ENCODE results near the gene SPATA31C1.

DNA sequence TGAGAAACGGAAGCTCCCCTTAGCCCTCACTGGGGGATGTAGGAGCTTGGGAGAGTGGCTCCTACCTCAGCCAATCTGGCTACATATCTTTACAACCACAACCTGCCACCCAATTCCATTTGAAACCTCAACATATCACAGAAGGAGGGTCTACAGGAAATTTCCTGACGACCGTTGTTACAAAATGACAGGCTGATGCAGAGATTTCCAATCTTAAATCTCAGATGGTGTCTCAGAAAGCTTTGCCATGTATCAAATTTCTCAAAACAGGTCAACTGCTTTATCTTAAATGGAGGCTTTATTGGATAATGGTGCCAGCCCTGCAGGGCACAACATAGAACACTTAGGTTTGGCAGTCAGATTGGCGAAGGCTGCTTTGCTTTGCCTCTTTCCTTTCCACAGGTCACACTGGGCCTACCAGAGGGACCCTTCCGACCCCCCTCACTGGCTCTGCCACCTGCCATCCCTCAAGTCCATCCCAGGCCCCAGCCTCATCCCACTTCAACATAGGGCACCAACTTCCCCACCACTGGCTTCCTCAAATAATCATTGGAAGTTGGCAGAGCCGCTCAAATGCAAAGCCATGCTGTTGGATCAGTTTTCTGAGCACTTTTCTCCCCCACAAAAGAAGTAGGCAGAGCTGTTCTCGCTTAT is 46.2 kb upstream of the SPATA31C1 start:
- TF ChIP-seq, protein P1, sequence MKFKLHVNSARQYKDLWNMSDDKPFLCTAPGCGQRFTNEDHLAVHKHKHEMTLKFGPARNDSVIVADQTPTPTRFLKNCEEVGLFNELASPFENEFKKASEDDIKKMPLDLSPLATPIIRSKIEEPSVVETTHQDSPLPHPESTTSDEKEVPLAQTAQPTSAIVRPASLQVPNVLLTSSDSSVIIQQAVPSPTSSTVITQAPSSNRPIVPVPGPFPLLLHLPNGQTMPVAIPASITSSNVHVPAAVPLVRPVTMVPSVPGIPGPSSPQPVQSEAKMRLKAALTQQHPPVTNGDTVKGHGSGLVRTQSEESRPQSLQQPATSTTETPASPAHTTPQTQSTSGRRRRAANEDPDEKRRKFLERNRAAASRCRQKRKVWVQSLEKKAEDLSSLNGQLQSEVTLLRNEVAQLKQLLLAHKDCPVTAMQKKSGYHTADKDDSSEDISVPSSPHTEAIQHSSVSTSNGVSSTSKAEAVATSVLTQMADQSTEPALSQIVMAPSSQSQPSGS (CRISPR knock-in tag; IDR thresholded peaks at IDR 0.05; ENCODE audit: borderline replicate concordance, low read depth): no peak
- no peak for TF ChIP-seq ZNF232 (CRISPR knock-in tag; IDR thresholded peaks at IDR 0.05)
- TF ChIP-seq, protein P2, sequence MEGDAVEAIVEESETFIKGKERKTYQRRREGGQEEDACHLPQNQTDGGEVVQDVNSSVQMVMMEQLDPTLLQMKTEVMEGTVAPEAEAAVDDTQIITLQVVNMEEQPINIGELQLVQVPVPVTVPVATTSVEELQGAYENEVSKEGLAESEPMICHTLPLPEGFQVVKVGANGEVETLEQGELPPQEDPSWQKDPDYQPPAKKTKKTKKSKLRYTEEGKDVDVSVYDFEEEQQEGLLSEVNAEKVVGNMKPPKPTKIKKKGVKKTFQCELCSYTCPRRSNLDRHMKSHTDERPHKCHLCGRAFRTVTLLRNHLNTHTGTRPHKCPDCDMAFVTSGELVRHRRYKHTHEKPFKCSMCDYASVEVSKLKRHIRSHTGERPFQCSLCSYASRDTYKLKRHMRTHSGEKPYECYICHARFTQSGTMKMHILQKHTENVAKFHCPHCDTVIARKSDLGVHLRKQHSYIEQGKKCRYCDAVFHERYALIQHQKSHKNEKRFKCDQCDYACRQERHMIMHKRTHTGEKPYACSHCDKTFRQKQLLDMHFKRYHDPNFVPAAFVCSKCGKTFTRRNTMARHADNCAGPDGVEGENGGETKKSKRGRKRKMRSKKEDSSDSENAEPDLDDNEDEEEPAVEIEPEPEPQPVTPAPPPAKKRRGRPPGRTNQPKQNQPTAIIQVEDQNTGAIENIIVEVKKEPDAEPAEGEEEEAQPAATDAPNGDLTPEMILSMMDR (IDR thresholded peaks at IDR 0.05): no peak
- no peak for TF ChIP-seq JUN (CRISPR knock-in tag; IDR thresholded peaks at IDR 0.05)
- no peak for TF ChIP-seq OVOL2 (CRISPR knock-in tag; IDR thresholded peaks at IDR 0.05; ENCODE audit: borderline replicate concordance)
- no peak for TF ChIP-seq ZBTB21 (CRISPR knock-in tag; IDR thresholded peaks at IDR 0.05; ENCODE audit: borderline replicate concordance)

All from WTC11 (cell line).